Trophoblast cell (in vitro differentiated cells and primary cell): ENCODE results near the gene CNMD. TPM values are rescaled to one million over a fixed set of nuclear protein-coding genes. Genes with fewer than 3 reads are reported as not detected.

Source experiments
- DNase-seq, 2 donors: peaks; one replicate each; pipeline ENCODE4 v3.0.0-alpha.2; 2016
- H2AFZ ChIP-seq: 2 replicates; pipeline ENCODE4 v1.6.1; 2013; ENCODE audit warnings: low read length, moderate library complexity, mild to moderate bottlenecking; ENCODE audit not compliant: insufficient read depth, poor library complexity
- H2AK5ac ChIP-seq: 2 replicates; pipeline ENCODE4 v1.6.1; 2013; ENCODE audit warnings: mild to moderate bottlenecking, low read length
- H2BK120ac ChIP-seq: 2 replicates; pipeline ENCODE4 v1.6.1; 2013; ENCODE audit warnings: low read length, mild to moderate bottlenecking, moderate library complexity; ENCODE audit not compliant: insufficient read depth, poor library complexity
- H2BK12ac ChIP-seq: 2 replicates; pipeline ENCODE4 v1.6.1; 2013; ENCODE audit warnings: mild to moderate bottlenecking, low read length, moderate library complexity
- H2BK5ac ChIP-seq: 2 replicates; pipeline ENCODE4 v1.6.1; 2013; ENCODE audit warnings: low read length, low read depth, moderate library complexity, mild to moderate bottlenecking; ENCODE audit not compliant: poor library complexity
- H3K14ac ChIP-seq: 2 replicates; pipeline ENCODE4 v1.6.1; 2013; ENCODE audit warnings: mild to moderate bottlenecking, low read length
- H3K18ac ChIP-seq: 2 replicates; pipeline ENCODE4 v1.6.1; 2013; ENCODE audit warnings: mild to moderate bottlenecking, low read length
- H3K23ac ChIP-seq: 2 replicates; pipeline ENCODE4 v1.6.1; 2013; ENCODE audit warnings: low read length
- H3K27ac ChIP-seq: 2 replicates; pipeline ENCODE4 v1.5.1; 2013; ENCODE audit warnings: low read depth, mild to moderate bottlenecking, inconsistent platforms, low read length, moderate library complexity
- H3K27me3 ChIP-seq: 2 replicates; pipeline ENCODE4 v1.6.1; 2013; ENCODE audit warnings: inconsistent platforms, mild to moderate bottlenecking, low read length, moderate library complexity; ENCODE audit not compliant: insufficient read depth
- H3K36me3 ChIP-seq, 2 experiments: 1 replicate in 1 of 2; 2 replicates in 1 of 2; pipeline ENCODE4 v1.6.1; 2013; ENCODE audit warnings: low read length in 2 of 2, mild to moderate bottlenecking in 2 of 2, moderate library complexity in 1 of 2; ENCODE audit not compliant: insufficient read depth in 2 of 2, control insufficient read depth in 1 of 2
- H3K4ac ChIP-seq: 2 replicates; pipeline ENCODE4 v1.6.1; 2013; ENCODE audit warnings: low read depth, mild to moderate bottlenecking, low read length, moderate library complexity
- H3K4me1 ChIP-seq, 2 experiments: 1 replicate in 1 of 2; 2 replicates in 1 of 2; pipeline ENCODE4 v1.6.1; 2013; ENCODE audit warnings: low read length in 2 of 2, mild to moderate bottlenecking in 2 of 2, moderate library complexity in 1 of 2; ENCODE audit not compliant: insufficient read depth in 2 of 2, control insufficient read depth in 1 of 2
- H3K4me2 ChIP-seq: 2 replicates; pipeline ENCODE4 v1.6.1; 2013; ENCODE audit warnings: inconsistent platforms, mild to moderate bottlenecking, low read length, moderate library complexity
- H3K4me3 ChIP-seq: 2 replicates; pipeline ENCODE4 v1.5.1; 2013; ENCODE audit warnings: mild to moderate bottlenecking, low read depth, low read length, inconsistent platforms
- H3K79me1 ChIP-seq: one replicate; pipeline ENCODE4 v1.6.1; 2013; ENCODE audit warnings: low read length
- H3K79me2 ChIP-seq: 2 replicates; pipeline ENCODE4 v1.6.1; 2013; ENCODE audit warnings: low read length, mild to moderate bottlenecking; ENCODE audit not compliant: control insufficient read depth, insufficient read depth, poor library complexity
- H3K9ac ChIP-seq: 2 replicates; pipeline ENCODE4 v1.6.1; 2013; ENCODE audit warnings: mild to moderate bottlenecking, low read length
- H3K9me3 ChIP-seq: 2 replicates; pipeline ENCODE4 v1.6.1; 2013; ENCODE audit warnings: low read depth, mild to moderate bottlenecking, control low read depth, inconsistent platforms, low read length; ENCODE audit not compliant: insufficient read depth
- H4K12ac ChIP-seq: 2 replicates; pipeline ENCODE4 v1.6.1; 2013; ENCODE audit warnings: low read depth, mild to moderate bottlenecking, low read length, moderate library complexity
- H4K8ac ChIP-seq: 2 replicates; pipeline ENCODE4 v1.6.1; 2013; ENCODE audit warnings: low read depth, mild to moderate bottlenecking, low read length, moderate library complexity
- H4K91ac ChIP-seq: one replicate; pipeline ENCODE4 v1.6.1; 2013; ENCODE audit warnings: low read depth, mild to moderate bottlenecking, low read length, moderate library complexity
- WGBS: extraction: QIAGEN DNeasy Blood & Tissue Kit; methylation state at CpG from one replicate; pipeline ENCODE4 v1.1.7; 2013; ENCODE audit warnings: missing lambda C conversion rate; ENCODE audit not compliant: insufficient read length, insufficient coverage; ENCODE audit errors: extremely low coverage; 5-methylcytosine and 5-hydroxymethylcytosine counted together
- polyA plus RNA-seq: library from polyadenylated mRNA; stranded (reverse); fragments of 200-250 nt; gene quantifications from 2 replicates; pipeline ENCODE4 v1.2.3, GENCODE V29; 2013

Gene CNMD
- 12.9 and 14.0 TPM in 2 replicates for polyA plus RNA-seq

DNA sequence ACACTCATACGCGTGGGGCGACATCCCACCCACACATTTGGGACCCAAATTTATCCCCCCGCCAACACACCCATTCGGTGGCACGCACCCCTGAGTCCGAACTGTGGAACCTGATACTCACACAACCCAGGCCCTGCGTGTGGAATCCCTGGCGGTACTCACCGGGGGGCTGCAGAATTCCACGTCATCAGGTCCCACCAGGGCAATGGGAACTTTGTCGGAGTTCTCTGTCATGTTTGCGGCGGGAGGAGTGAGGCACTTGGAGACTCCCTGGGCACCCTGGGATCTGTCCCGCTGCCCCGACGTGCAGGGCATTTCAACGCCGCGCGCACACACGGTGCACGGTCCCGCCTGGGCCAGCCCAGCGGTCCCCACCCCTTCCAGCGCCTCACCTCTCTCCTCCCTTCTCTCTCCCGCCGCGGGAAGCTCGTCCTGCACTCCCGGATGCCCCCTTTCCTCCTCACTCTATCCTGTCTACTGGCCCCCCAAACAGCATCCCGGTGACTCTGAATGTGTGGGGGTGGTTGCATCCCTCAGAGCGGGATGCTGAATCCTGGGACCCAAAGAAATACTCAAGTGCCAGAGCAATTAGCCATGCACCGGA is at the start of gene CNMD:
TSS of gene CNMD (minus strand) at position 353 of the 604 bp plus-strand sequence. CDS start at position 234, 119 bp downstream.
- Histone ChIP-seq H3K36me3 (no peaks in the 10 kb centered on the region), H3K23ac (no peak within 1 kb of the TSS), H3K4ac (no peak within 1 kb of the TSS), H3K79me1 (peaks cover 3% of the 10 kb centered on the region), H3K4me2 (peak within 1 kb of the TSS; percentile 97), H4K91ac (peak within 1 kb of the TSS; percentile 39), H3K79me2 (peaks cover 3% of the 10 kb centered on the region), H3K4me3 (peak within 1 kb of the TSS; percentile 77), H3K27ac (no peak within 1 kb of the TSS), H2BK5ac (no peak within 1 kb of the TSS), H4K12ac (peak within 1 kb of the TSS; percentile 40), H3K14ac (peak within 1 kb of the TSS; percentile 35), H2BK12ac (peak within 1 kb of the TSS; percentile 62), H3K9ac (peak within 1 kb of the TSS; percentile 75), H3K18ac (peak within 1 kb of the TSS; percentile 77), H2AK5ac (no peak within 1 kb of the TSS), H3K27me3 (peaks cover 12% of the 10 kb centered on the region), H4K8ac (peak within 1 kb of the TSS; percentile 20), H3K4me1 (peaks cover 4 to 11% of the 10 kb centered on the region in 2 experiments), H2AFZ (peak within 1 kb of the TSS; percentile 73), H2BK120ac (peak within 1 kb of the TSS; percentile 56), H3K9me3 (peaks cover 5% of the 10 kb centered on the region)
- WGBS = no CpG with 5 or more reads among the region's 34 CpGs
- DNase-seq = no peak

DNA sequence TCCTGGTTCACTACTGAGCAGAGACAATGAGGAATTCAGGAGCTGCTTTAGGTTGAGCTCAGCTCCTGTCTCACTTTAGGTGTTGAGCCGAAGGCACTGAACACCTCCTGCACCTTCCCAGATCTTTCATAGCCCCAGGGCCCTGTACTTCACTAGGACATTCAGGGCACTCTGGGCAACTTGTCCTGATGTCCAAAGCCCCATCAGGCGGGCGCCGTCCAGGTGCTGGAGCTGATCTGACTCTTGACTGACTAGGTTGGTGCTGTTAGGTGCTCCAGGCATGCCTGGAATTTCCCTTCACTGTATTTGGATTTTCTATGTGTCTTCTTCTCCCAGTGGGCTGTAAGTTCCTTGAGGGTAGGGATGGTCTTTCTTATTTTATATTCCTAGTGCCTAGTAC is 48.4 kb upstream of the CNMD start:
- H3K9me3 ChIP-seq = peaks cover 2% of the 10 kb centered on the region
- no peak overlapping the region for H3K18ac ChIP-seq
- H4K91ac ChIP-seq = peak overlapping the region; percentile 28
- H3K4me3 ChIP-seq = no peak overlapping the region
- H3K14ac ChIP-seq = no peak overlapping the region
- no peaks in the 10 kb centered on the region for H3K36me3 ChIP-seq
- no peak overlapping the region for H3K4me2 ChIP-seq
- peak in 1 of 2 donors; percentile 53 for DNase-seq
- no peak overlapping the region for H2AFZ ChIP-seq
- H3K4me1 ChIP-seq = peaks cover 6% of the 10 kb centered on the region in 2 experiments
- no peak overlapping the region for H2BK120ac ChIP-seq
- no peak overlapping the region for H3K23ac ChIP-seq
- no peak overlapping the region for H4K8ac ChIP-seq
- H3K79me2 ChIP-seq = no peaks in the 10 kb centered on the region
- no peak overlapping the region for H2BK12ac ChIP-seq
- WGBS = no CpG with 5 or more reads among the region's 4 CpGs
- H3K4ac ChIP-seq = no peak overlapping the region
- no peak overlapping the region for H2AK5ac ChIP-seq
- no peak overlapping the region for H2BK5ac ChIP-seq
- H3K27ac ChIP-seq = no peak overlapping the region
- no peaks in the 10 kb centered on the region for H3K27me3 ChIP-seq
- H3K79me1 ChIP-seq = peaks cover 5% of the 10 kb centered on the region
- H3K9ac ChIP-seq = no peak overlapping the region
- H4K12ac ChIP-seq = no peak overlapping the region

DNA sequence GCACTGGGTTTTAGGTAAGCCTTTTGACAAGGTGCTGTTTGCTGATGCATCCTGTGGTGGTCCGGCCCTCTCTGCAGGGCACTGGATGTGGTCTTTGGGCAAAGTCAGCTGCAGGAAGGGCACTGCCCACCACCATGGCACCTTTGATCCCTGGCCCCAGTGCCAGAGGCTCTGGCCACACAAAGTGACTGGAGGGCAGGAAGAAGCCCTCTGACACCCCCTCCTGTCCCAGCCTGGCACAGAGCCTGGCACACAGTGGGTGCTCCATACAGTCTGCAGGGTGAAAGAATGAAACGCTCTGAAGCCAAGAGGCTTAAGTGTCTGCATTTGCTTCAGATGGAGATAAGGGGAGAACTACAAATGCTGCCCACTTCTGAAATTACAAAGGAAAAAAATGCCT is 47.6 kb upstream of the CNMD start:
- Histone ChIP-seq H3K4me1 (peaks cover 6% of the 10 kb centered on the region in 2 experiments), H3K4me3 (no peak overlapping the region), H3K4me2 (no peak overlapping the region), H4K8ac (no peak overlapping the region), H3K9ac (no peak overlapping the region), H3K27ac (no peak overlapping the region), H3K4ac (no peak overlapping the region), H3K9me3 (peaks cover 2% of the 10 kb centered on the region), H2AFZ (no peak overlapping the region), H2BK12ac (no peak overlapping the region), H3K79me1 (peaks cover 5% of the 10 kb centered on the region), H3K18ac (no peak overlapping the region), H3K27me3 (no peaks in the 10 kb centered on the region), H2BK5ac (no peak overlapping the region), H3K36me3 (no peaks in the 10 kb centered on the region), H3K14ac (no peak overlapping the region), H4K12ac (no peak overlapping the region), H3K23ac (no peak overlapping the region), H3K79me2 (no peaks in the 10 kb centered on the region), H4K91ac (no peak overlapping the region), H2AK5ac (no peak overlapping the region), H2BK120ac (no peak overlapping the region)
- DNase-seq = no peak
- WGBS = no CpG with 5 or more reads among the region's 2 CpGs

DNA sequence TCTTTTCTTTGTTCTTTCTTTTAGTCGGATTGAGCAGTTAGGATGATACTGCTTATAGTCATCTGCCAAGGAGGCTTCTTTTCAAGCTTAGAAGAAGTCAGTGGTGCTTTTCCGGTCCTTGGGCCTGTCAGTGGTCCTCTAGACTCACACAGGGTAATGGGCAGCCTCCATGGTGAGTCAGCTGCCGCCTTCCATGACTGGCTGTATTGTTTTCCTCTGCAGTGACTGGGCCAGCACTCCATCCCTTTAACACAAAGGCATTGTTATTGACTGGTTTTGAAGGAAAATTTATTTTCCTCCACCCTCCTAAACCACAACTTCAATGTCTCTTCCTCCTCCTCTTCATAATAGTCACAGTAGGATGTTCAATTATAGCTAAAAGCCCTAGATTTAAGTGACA is 47.1 kb upstream of the CNMD start:
- Histone ChIP-seq H3K4ac (no peak overlapping the region), H3K9ac (no peak overlapping the region), H2BK5ac (no peak overlapping the region), H3K18ac (no peak overlapping the region), H2BK12ac (no peak overlapping the region), H3K27ac (no peak overlapping the region), H3K79me1 (peaks cover 5% of the 10 kb centered on the region), H3K27me3 (no peaks in the 10 kb centered on the region), H3K14ac (no peak overlapping the region), H4K91ac (no peak overlapping the region), H3K79me2 (no peaks in the 10 kb centered on the region), H3K9me3 (peaks cover 2% of the 10 kb centered on the region), H4K8ac (no peak overlapping the region), H3K4me1 (peaks cover 6% of the 10 kb centered on the region in 2 experiments), H3K36me3 (no peaks in the 10 kb centered on the region), H4K12ac (no peak overlapping the region), H3K4me2 (no peak overlapping the region), H3K4me3 (no peak overlapping the region), H2AK5ac (no peak overlapping the region), H2BK120ac (no peak overlapping the region), H2AFZ (no peak overlapping the region), H3K23ac (no peak overlapping the region)
- WGBS = no CpG with 5 or more reads among the region's 3 CpGs
- DNase-seq = no peak
